Endodermal cell (in vitro differentiated cells): ENCODE data around the gene AHNAK. TPM values are rescaled to one million over a fixed set of nuclear protein-coding genes. Genes with fewer than 3 reads are reported as not detected.

Source experiments
- DNase-seq: peaks from one replicate; pipeline ENCODE4 v3.0.0-alpha.2; 2017
- H3K27ac ChIP-seq: 2 replicates; pipeline ENCODE4 v1.5.1; 2013; ENCODE audit warnings: mild to moderate bottlenecking, low read depth, low read length, moderate library complexity
- H3K27me3 ChIP-seq: 2 replicates; pipeline ENCODE4 v1.6.1; 2013; ENCODE audit warnings: mild to moderate bottlenecking, low read length, moderate library complexity; ENCODE audit not compliant: insufficient read depth, control insufficient read depth, poor library complexity, severe bottlenecking
- H3K36me3 ChIP-seq: 2 replicates; pipeline ENCODE4 v1.7.0; 2013; ENCODE audit warnings: mild to moderate bottlenecking, low read length, moderate library complexity; ENCODE audit not compliant: control insufficient read depth, insufficient read depth
- H3K4me1 ChIP-seq: one replicate; pipeline ENCODE4 v1.7.0; 2013; ENCODE audit warnings: low read length; ENCODE audit not compliant: control insufficient read depth, insufficient read depth
- H3K4me3 ChIP-seq: 2 replicates; pipeline ENCODE4 v1.5.1; 2013; ENCODE audit warnings: mild to moderate bottlenecking, low read length, moderate library complexity
- H3K9ac ChIP-seq: 2 replicates; pipeline ENCODE4 v1.6.1; 2013; ENCODE audit warnings: mild to moderate bottlenecking, low read length, moderate library complexity; ENCODE audit not compliant: poor library complexity, severe bottlenecking; ENCODE audit errors: extremely low read depth
- H3K9me3 ChIP-seq: 2 replicates; pipeline ENCODE4 v1.6.1; 2013; ENCODE audit warnings: mild to moderate bottlenecking, low read length, moderate library complexity; ENCODE audit not compliant: control insufficient read depth
- H3K27ac Mint-ChIP-seq: 2 replicates; pipeline ENCODE4 v1.8.0; 2020; ENCODE audit warnings: mixed read lengths
- H3K27me3 Mint-ChIP-seq: 2 replicates; pipeline ENCODE4 v1.8.0; 2021; ENCODE audit warnings: mild to moderate bottlenecking, mixed read lengths; ENCODE audit not compliant: insufficient read depth
- H3K36me3 Mint-ChIP-seq: 2 replicates; pipeline ENCODE4 v1.8.0; 2020; ENCODE audit warnings: low read depth, mixed read lengths
- H3K4me1 Mint-ChIP-seq: 2 replicates; pipeline ENCODE4 v1.8.0; 2020; ENCODE audit warnings: mixed read lengths
- H3K4me3 Mint-ChIP-seq: 2 replicates; pipeline ENCODE4 v1.8.0; 2020; ENCODE audit warnings: mild to moderate bottlenecking, moderate library complexity, mixed read lengths
- H3K9me3 Mint-ChIP-seq: 2 replicates; pipeline ENCODE4 v1.8.0; 2020; ENCODE audit warnings: mild to moderate bottlenecking, mixed read lengths
- WGBS, 2 experiments: methylation state at CpG; one replicate each; pipeline versions ENCODE4 v1.1.5 to v1.1.7; 2013; ENCODE audit warnings: missing lambda C conversion rate in 2 of 2, mixed read lengths in 1 of 2; ENCODE audit not compliant: insufficient coverage in 1 of 2, insufficient read length in 1 of 2; 5-methylcytosine and 5-hydroxymethylcytosine counted together
- total RNA-seq, 2 donors: library from RNA; stranded (reverse); fragmentation: NEBNext Ultra II Directional in 1 of 2; extraction: Animal tissue kit (Norgen Biotek cat#: 25700) in 1 of 2; gene quantifications; 2 replicates in 1 of 2; 3 replicates in 1 of 2; pipeline ENCODE4 v1.2.1, GENCODE V29; 2021
- TF ChIP-seq, protein P1 (sequence below): fragments of 200-600 bp; sonication (generic); conservative IDR thresholded peaks from 2 replicates; pipeline ENCODE4 v1.5.0; 2021; ENCODE audit warnings: antibody characterized with exemption, mild to moderate bottlenecking

Gene AHNAK
- total RNA-seq, 2 donors from 2014 or later: 109 to 165 TPM

DNA sequence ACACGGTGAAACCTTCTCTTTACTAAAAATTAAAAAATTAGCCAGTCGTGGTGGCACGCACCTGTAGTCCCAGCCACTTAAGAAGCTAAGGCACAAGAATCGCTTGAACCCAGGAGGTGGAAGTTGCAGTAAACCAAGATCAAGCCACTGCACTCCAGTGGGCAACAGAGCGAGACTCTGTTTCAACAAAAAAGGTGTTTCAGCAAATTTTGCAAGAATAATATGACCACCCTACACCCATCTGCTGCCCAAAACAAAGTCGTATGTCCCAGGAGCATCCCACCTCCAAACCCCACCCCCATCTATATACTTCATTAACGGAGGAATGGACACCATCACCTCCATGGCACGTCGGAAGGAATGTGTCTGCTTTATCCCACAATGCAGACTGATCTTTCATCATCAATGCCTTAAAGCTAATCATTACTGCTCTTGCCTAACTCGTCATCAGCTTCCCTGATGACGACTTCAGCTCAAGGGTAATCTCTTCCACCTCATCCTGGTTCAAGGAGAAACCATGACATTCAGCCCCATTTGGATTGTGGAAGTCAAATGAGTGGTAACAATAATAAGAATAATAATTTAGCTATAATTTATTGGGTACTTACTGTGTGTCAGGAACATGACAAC lies 93.7 kb downstream of the AHNAK start:
- Histone ChIP-seq H3K36me3 (no peaks in the 10 kb centered on the region), H3K27me3 (no peaks in the 10 kb centered on the region), H3K27ac (no peak overlapping the region), H3K4me3 (no peak overlapping the region), H3K4me1 (no peaks in the 10 kb centered on the region), H3K9me3 (peaks cover 12% of the 10 kb centered on the region), H3K9ac (no peak overlapping the region)
- no peak overlapping the region for H3K4me3 Mint-ChIP-seq
- peaks cover 5% of the 10 kb centered on the region for H3K27me3 Mint-ChIP-seq
- no peak overlapping the region for H3K27ac Mint-ChIP-seq
- H3K36me3 Mint-ChIP-seq: no peaks in the 10 kb centered on the region
- peaks cover 8% of the 10 kb centered on the region for H3K4me1 Mint-ChIP-seq
- no peak for DNase-seq
- WGBS, 2 experiments: 90 to 95% methylated on average over 10 to 11 of the region's 11 CpGs
- peaks cover 15% of the 10 kb centered on the region for H3K9me3 Mint-ChIP-seq
- TF ChIP-seq, protein P1, sequence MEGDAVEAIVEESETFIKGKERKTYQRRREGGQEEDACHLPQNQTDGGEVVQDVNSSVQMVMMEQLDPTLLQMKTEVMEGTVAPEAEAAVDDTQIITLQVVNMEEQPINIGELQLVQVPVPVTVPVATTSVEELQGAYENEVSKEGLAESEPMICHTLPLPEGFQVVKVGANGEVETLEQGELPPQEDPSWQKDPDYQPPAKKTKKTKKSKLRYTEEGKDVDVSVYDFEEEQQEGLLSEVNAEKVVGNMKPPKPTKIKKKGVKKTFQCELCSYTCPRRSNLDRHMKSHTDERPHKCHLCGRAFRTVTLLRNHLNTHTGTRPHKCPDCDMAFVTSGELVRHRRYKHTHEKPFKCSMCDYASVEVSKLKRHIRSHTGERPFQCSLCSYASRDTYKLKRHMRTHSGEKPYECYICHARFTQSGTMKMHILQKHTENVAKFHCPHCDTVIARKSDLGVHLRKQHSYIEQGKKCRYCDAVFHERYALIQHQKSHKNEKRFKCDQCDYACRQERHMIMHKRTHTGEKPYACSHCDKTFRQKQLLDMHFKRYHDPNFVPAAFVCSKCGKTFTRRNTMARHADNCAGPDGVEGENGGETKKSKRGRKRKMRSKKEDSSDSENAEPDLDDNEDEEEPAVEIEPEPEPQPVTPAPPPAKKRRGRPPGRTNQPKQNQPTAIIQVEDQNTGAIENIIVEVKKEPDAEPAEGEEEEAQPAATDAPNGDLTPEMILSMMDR: no peak

DNA sequence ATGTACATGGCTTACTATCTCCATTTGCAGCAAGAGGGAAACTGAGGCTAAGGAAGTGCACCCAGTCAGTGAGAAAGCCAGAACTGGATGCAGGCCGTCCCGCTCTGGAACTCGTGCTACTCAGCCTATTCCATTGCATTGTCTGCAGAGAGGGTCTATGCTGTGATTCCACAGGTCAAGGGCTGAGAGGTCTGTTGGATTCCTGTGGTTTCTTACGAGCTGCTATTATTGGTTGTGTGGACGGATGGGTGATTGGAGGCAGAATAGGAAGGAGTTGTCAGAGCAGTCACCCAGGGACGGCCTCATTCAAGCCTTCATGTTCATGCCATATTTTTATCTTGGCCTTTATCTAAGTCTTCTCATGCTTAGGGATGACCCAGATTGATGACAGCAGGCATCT lies 94.3 kb downstream of the AHNAK start:
- Mint-ChIP-seq H3K36me3 (no peaks in the 10 kb centered on the region), H3K27me3 (peaks cover 7% of the 10 kb centered on the region), H3K4me1 (peaks cover 6% of the 10 kb centered on the region), H3K9me3 (peaks cover 15% of the 10 kb centered on the region), H3K27ac (no peak overlapping the region), H3K4me3 (no peak overlapping the region)
- H3K27me3 ChIP-seq: no peaks in the 10 kb centered on the region
- H3K9ac ChIP-seq: no peak overlapping the region
- H3K4me3 ChIP-seq: no peak overlapping the region
- TF ChIP-seq, protein P1: no peak
- no peak for DNase-seq
- 87 to 95% methylated on average over 4 to 6 of the region's 6 CpGs for WGBS, 2 experiments
- no peak overlapping the region for H3K27ac ChIP-seq
- H3K4me1 ChIP-seq: no peaks in the 10 kb centered on the region
- peaks cover 12% of the 10 kb centered on the region for H3K9me3 ChIP-seq
- H3K36me3 ChIP-seq: no peaks in the 10 kb centered on the region

DNA sequence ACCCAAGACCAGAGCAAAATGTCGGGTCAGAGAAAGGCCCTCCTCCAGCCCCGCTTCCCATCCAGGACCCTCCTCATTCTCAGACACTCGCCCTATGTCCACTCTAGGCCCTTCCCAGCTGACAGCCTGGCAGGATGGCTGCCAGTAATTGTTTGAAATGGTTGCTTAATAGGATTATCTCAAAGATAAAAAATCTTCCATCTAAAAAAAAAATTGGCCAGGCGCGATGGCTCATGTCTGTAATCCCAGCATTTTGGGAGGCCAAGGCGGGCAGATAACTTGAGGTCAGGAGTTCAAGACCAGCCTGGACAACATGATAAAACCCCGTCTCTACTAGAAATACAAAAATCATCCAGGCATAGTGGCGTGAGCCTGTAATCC lies 95.4 kb downstream of the AHNAK start:
- peaks cover 6% of the 10 kb centered on the region for H3K4me1 Mint-ChIP-seq
- no peak overlapping the region for H3K4me3 ChIP-seq
- 84 to 96% methylated on average over 5 to 7 of the region's 8 CpGs for WGBS, 2 experiments
- H3K36me3 Mint-ChIP-seq: no peaks in the 10 kb centered on the region
- no peak overlapping the region for H3K4me3 Mint-ChIP-seq
- no peak overlapping the region for H3K27ac ChIP-seq
- H3K4me1 ChIP-seq: no peaks in the 10 kb centered on the region
- H3K27ac Mint-ChIP-seq: no peak overlapping the region
- DNase-seq: no peak
- H3K27me3 ChIP-seq: no peaks in the 10 kb centered on the region
- no peak overlapping the region for H3K9ac ChIP-seq
- H3K27me3 Mint-ChIP-seq: peaks cover 16% of the 10 kb centered on the region
- TF ChIP-seq, protein P1: no peak
- H3K36me3 ChIP-seq: no peaks in the 10 kb centered on the region
- peaks cover 6% of the 10 kb centered on the region for H3K9me3 ChIP-seq
- H3K9me3 Mint-ChIP-seq: peaks cover 10% of the 10 kb centered on the region
